HCT116 (cell line): ENCODE results near the gene SPRED3. TPM values are rescaled to one million over a fixed set of nuclear protein-coding genes. Genes with fewer than 3 reads are reported as not detected.

Source experiments
- ATAC-seq: fragments of 200-7000 bp; cut with Tn5 transposase; 2 replicates; pipeline ENCODE4 v1.9.1; 2020; ENCODE audit warnings: mild to moderate bottlenecking, moderate library complexity
- BruUV-seq: library from RNA; stranded (reverse); fragments of 400-500 nt; replicated peaks from 2 replicates; lab custom pipeline; 2021; lab: Mats Ljungman, UMichigan
- CTCF ChIA-PET: fragments of 300-600 bp; sonication (Branson Sonifier 250); formaldehyde crosslinking; loops from one replicate; lab custom pipeline; 2021; ENCODE audit warnings: antibody characterized with exemption; lab: Charles Lee
- POLR2A ChIA-PET: fragments of 300-600, 350-600 bp; sonication (Branson Sonifier 250); formaldehyde crosslinking; loops from one replicate; lab custom pipeline; 2021; ENCODE audit warnings: antibody characterized with exemption; lab: Charles Lee
- RAD21 ChIA-PET, 2 experiments: fragments of 300-600 bp; sonication (Branson Sonifier 250); formaldehyde crosslinking; loops; one replicate each; lab custom pipeline; 2023; ENCODE audit warnings: low total read pairs in 2 of 2; ENCODE audit not compliant: uncharacterized antibody in 2 of 2, unreplicated experiment in 2 of 2, low non-redundant PET in 1 of 2; lab: Charles Lee
- DNase-seq: peaks from one replicate; pipeline ENCODE4 v3.0.0-alpha.2; 2010; ENCODE audit warnings: low read depth, low spot score
- H2AFZ ChIP-seq: fragments of 200-600 bp; shearing (Covaris generic), sonication (generic); 2 replicates; pipeline ENCODE4 v1.6.1; 2017; ENCODE audit warnings: low read depth, mixed run types, mixed read lengths, antibody characterized with exemption, low read length; ENCODE audit not compliant: poor library complexity, severe bottlenecking
- H3K27ac ChIP-seq: 2 replicates; pipeline ENCODE4 v1.5.1; 2012; ENCODE audit warnings: low read depth, low read length
- H3K27me3 ChIP-seq: fragments of 200-600 bp; sonication (generic); 2 replicates; pipeline ENCODE4 v1.6.1; 2016; ENCODE audit warnings: mixed run types, low read length, mixed read lengths; ENCODE audit not compliant: insufficient read depth
- H3K36me3 ChIP-seq, 2 experiments: fragments of 200-500 bp in 1 of 2; fragments of 200-600 bp in 1 of 2; sonication (Bioruptor generic) in 1 of 2; sonication (generic) in 1 of 2; 2 replicates each; pipeline versions ENCODE4 v1.5.1 to v1.6.1; 2014 to 2016; ENCODE audit warnings: low read length in 2 of 2, inconsistent platforms in 1 of 2, mixed read lengths in 1 of 2, mixed run types in 1 of 2; ENCODE audit not compliant: insufficient read depth in 2 of 2, control insufficient read depth in 1 of 2
- H3K4me1 ChIP-seq, 2 experiments: fragments of 200-600 bp in 1 of 2; sonication (generic) in 1 of 2; 2 replicates each; pipeline versions ENCODE4 v1.5.1 to v1.6.1; 2012 to 2017; ENCODE audit warnings: low read length in 2 of 2, inconsistent platforms in 1 of 2, mild to moderate bottlenecking in 1 of 2, mixed read lengths in 1 of 2, mixed run types in 1 of 2, moderate library complexity in 1 of 2; ENCODE audit not compliant: insufficient read depth in 2 of 2, control insufficient read depth in 1 of 2
- H3K4me2 ChIP-seq: fragments of 200-600 bp; sonication (generic); 2 replicates; pipeline ENCODE4 v1.6.1; 2017; ENCODE audit warnings: mixed run types, low read length, mixed read lengths
- H3K4me3 ChIP-seq, 2 experiments: fragments of 200-600 bp in 1 of 2; sonication (generic) in 1 of 2; replicated peaks in 1 of 2; 2 replicates each; pipeline ENCODE4 v1.5.1; 2011 to 2016; ENCODE audit warnings: low read length in 2 of 2, control low read depth in 1 of 2, low read depth in 1 of 2, mild to moderate bottlenecking in 1 of 2, mixed read lengths in 1 of 2, mixed run types in 1 of 2
- H3K79me2 ChIP-seq: fragments of 200-600 bp; sonication (generic); 2 replicates; pipeline ENCODE4 v1.6.1; 2017; ENCODE audit warnings: mild to moderate bottlenecking, mixed run types, low read length, moderate library complexity, mixed read lengths; ENCODE audit not compliant: insufficient read depth
- H3K9ac ChIP-seq: fragments of 200-600 bp; sonication (generic); 2 replicates; pipeline ENCODE4 v1.6.1; 2016; ENCODE audit warnings: low read length, mixed read lengths
- H3K9me2 ChIP-seq: fragments of 200-600 bp; sonication (generic), shearing (Covaris generic); 2 replicates; pipeline ENCODE4 v1.6.1; 2017; ENCODE audit warnings: mixed run types, mild to moderate bottlenecking, moderate library complexity; ENCODE audit not compliant: insufficient read depth
- H3K9me3 ChIP-seq, 2 experiments: fragments of 200-500 bp in 1 of 2; fragments of 200-600 bp in 1 of 2; sonication (Bioruptor generic) in 1 of 2; sonication (generic) in 1 of 2; 2 replicates each; pipeline ENCODE4 v1.6.1; 2014 to 2017; ENCODE audit warnings: low read length in 2 of 2, mixed read lengths in 2 of 2, inconsistent platforms in 1 of 2, low read depth in 1 of 2, mild to moderate bottlenecking in 1 of 2, mixed run types in 1 of 2, moderate library complexity in 1 of 2; ENCODE audit not compliant: control insufficient read depth in 1 of 2, insufficient read depth in 1 of 2
- H4K20me1 ChIP-seq: fragments of 200-600 bp; sonication (generic), shearing (Covaris generic); 2 replicates; pipeline ENCODE4 v1.6.1; 2017; ENCODE audit warnings: mixed run types, mild to moderate bottlenecking, moderate library complexity; ENCODE audit not compliant: insufficient read depth
- CBX3 ChIP-seq: IDR thresholded peaks from 2 replicates; pipeline ENCODE4 v1.6.1; 2012; ENCODE audit warnings: low read depth
- POLR2A ChIP-seq: IDR thresholded peaks from 2 replicates; pipeline ENCODE4 v1.7.0; 2011; ENCODE audit warnings: borderline replicate concordance; ENCODE audit not compliant: insufficient read depth, insufficient read length; ENCODE audit errors: extremely low read depth
- TCF7L2 ChIP-seq: IDR thresholded peaks from 2 replicates; pipeline ENCODE4 v1.7.0; 2011; ENCODE audit warnings: borderline replicate concordance, inconsistent platforms; ENCODE audit not compliant: insufficient read depth, insufficient read length; ENCODE audit errors: extremely low read depth
- intact Hi-C: fragments of 100-400 bp; cut with micrococcal nuclease; formaldehyde crosslinking; loops from 2 replicates; pipeline ENCODE4 v1.10.0; 2022
- total RNA-seq: library from RNA; stranded (reverse); gene quantifications from one replicate; pipeline ENCODE4 v1.2.1, GENCODE V29; 2021; ENCODE audit not compliant: unreplicated experiment
- TF ChIP-seq, protein P1 (sequence below): IDR thresholded peaks from 2 replicates; pipeline ENCODE4 v1.6.1; 2012; ENCODE audit warnings: low read depth
- TF ChIP-seq, protein P2 (sequence below), 3 experiments: fragments of 200-600 bp in 1 of 3; sonication (generic) in 1 of 3; IDR thresholded peaks in 2 of 3; conservative IDR thresholded peaks in 1 of 3; 2 replicates each; pipeline ENCODE4 v1.5.1; 2012 to 2017; ENCODE audit warnings: low read depth in 2 of 3, low read length in 2 of 3, antibody characterized with exemption in 1 of 3, borderline replicate concordance in 1 of 3, control low read depth in 1 of 3, mild to moderate bottlenecking in 1 of 3, mixed read lengths in 1 of 3, mixed run types in 1 of 3, moderate library complexity in 1 of 3; ENCODE audit not compliant: insufficient read depth in 1 of 3

SPRED3 gene
- total RNA-seq, 1 experiment from 2014 or later: 3.4 TPM

DNA sequence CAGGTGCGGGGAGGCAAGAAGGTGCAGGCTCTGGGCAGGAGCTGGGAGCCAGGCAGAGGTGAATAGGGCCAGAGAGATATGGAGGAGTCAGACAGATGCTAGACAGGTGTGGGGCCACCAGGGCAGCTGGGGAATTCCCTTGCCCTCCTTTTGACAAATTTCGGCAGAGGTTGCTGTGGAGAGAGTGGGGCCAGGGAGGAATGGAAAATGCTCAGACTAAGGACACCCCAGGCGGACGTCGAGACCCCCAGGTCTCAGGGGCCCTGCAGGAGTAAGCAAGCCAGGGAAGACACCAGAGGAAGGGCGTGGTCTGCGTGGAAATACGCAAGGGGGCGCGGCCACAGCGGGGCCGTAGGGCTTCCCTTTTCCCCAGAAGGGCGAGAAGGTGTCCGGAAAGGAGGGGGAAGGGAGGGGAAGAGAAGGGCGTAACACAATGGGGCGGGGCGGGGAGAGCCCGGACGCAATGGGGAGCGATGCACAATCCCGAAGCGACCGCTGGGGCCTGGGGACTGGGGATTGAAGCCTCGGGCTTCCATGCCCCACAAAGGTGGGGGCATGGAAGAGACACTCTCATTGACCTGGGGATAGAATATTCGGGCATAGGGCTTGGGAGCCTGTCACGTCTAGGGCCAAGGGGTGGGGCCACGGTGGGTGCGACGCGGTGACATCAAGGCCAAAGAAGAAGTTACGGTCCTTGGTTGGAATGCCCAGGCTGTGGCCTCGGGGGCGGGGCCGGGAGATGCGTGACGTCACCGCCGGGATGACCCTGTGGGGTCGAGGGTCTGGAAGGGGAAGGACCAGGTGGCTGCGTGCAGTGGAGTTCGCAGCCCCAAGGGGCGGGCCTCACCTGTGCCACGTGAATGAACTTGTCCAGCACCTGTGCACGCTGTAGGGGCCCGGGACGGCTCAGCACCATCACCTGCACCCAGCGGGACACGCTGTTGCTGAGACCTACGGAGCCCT lies 29.3 kb downstream of the SPRED3 start:
- peak overlapping the region; percentile 43 for H3K9ac ChIP-seq
- intact Hi-C loops: no loop called here
- H4K20me1 ChIP-seq: no peaks in the 10 kb centered on the region
- ChIA-PET POLR2A (interaction anchor here (0.6 kb wide), 1 partner anchor 15 kb away, joined by 3 read pairs; no protein-coding TSS in a partner anchor), CTCF (no interaction called here), RAD21 (no interaction called here)
- H3K27ac ChIP-seq: peak overlapping the region; percentile 21
- peak overlapping the region; percentile 94 for H3K4me2 ChIP-seq
- BruUV-seq: no TSS peak
- peak overlapping the region; percentile 56 for H2AFZ ChIP-seq
- H3K9me3 ChIP-seq: no peaks in the 10 kb centered on the region
- H3K79me2 ChIP-seq: no peaks in the 10 kb centered on the region
- H3K4me3 ChIP-seq: peak overlapping the region; percentile 36 to 57
- peak; percentile 93 for ATAC-seq
- peak; percentile 66 for DNase-seq
- H3K9me2 ChIP-seq: no peaks in the 10 kb centered on the region
- no peaks in the 10 kb centered on the region for H3K36me3 ChIP-seq
- TF ChIP-seq, protein P1, sequence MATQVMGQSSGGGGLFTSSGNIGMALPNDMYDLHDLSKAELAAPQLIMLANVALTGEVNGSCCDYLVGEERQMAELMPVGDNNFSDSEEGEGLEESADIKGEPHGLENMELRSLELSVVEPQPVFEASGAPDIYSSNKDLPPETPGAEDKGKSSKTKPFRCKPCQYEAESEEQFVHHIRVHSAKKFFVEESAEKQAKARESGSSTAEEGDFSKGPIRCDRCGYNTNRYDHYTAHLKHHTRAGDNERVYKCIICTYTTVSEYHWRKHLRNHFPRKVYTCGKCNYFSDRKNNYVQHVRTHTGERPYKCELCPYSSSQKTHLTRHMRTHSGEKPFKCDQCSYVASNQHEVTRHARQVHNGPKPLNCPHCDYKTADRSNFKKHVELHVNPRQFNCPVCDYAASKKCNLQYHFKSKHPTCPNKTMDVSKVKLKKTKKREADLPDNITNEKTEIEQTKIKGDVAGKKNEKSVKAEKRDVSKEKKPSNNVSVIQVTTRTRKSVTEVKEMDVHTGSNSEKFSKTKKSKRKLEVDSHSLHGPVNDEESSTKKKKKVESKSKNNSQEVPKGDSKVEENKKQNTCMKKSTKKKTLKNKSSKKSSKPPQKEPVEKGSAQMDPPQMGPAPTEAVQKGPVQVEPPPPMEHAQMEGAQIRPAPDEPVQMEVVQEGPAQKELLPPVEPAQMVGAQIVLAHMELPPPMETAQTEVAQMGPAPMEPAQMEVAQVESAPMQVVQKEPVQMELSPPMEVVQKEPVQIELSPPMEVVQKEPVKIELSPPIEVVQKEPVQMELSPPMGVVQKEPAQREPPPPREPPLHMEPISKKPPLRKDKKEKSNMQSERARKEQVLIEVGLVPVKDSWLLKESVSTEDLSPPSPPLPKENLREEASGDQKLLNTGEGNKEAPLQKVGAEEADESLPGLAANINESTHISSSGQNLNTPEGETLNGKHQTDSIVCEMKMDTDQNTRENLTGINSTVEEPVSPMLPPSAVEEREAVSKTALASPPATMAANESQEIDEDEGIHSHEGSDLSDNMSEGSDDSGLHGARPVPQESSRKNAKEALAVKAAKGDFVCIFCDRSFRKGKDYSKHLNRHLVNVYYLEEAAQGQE: no peak
- TF ChIP-seq, protein P2, sequence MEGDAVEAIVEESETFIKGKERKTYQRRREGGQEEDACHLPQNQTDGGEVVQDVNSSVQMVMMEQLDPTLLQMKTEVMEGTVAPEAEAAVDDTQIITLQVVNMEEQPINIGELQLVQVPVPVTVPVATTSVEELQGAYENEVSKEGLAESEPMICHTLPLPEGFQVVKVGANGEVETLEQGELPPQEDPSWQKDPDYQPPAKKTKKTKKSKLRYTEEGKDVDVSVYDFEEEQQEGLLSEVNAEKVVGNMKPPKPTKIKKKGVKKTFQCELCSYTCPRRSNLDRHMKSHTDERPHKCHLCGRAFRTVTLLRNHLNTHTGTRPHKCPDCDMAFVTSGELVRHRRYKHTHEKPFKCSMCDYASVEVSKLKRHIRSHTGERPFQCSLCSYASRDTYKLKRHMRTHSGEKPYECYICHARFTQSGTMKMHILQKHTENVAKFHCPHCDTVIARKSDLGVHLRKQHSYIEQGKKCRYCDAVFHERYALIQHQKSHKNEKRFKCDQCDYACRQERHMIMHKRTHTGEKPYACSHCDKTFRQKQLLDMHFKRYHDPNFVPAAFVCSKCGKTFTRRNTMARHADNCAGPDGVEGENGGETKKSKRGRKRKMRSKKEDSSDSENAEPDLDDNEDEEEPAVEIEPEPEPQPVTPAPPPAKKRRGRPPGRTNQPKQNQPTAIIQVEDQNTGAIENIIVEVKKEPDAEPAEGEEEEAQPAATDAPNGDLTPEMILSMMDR (IDR thresholded peaks at IDR 0.05 in 2 of 3, conservative IDR thresholded peaks at IDR 0.05 in 1 of 3; ENCODE audit: borderline replicate concordance in 1 of 3, insufficient read depth in 1 of 3, low read depth in 2 of 3, low read length in 2 of 3): 0 out of 6 replicates have a peak, but pooled peaks of 1 of the 3 experiments have one; percentile 2
- peak; percentile 92 for TF ChIP-seq TCF7L2
- peak; percentile 30 for TF ChIP-seq POLR2A
- no peak for TF ChIP-seq CBX3
- H3K27me3 ChIP-seq: no peaks in the 10 kb centered on the region
- peaks cover 14 to 16% of the 10 kb centered on the region in 2 experiments; a peak in 3 of 4 replicates for H3K4me1 ChIP-seq
